ENCODE measurements around the gene DUOXA1.

Gene DUOXA1

GRCh38 chr15:45162771-45163507 is 33.3 kb upstream of the DUOXA1 start:
- no peak for TF ChIP-seq PATZ1 (CRISPR knock-in tag; IDR thresholded peaks at IDR 0.05; ENCODE audit: borderline replicate concordance)
- TF ChIP-seq ZNF565 (CRISPR knock-in tag; conservative IDR thresholded peaks at IDR 0.05; ENCODE audit: low read depth): no peak
- no peak for TF ChIP-seq CREB5 (CRISPR knock-in tag; IDR thresholded peaks at IDR 0.05; ENCODE audit: low read depth)
- no peak for TF ChIP-seq CSDC2 (CRISPR knock-in tag; IDR thresholded peaks at IDR 0.05)
- no peak for TF ChIP-seq GLIS3 (CRISPR knock-in tag; IDR thresholded peaks at IDR 0.05)
- TF ChIP-seq CSRNP3 (CRISPR knock-in tag; IDR thresholded peaks at IDR 0.05): no peak
- no peak for TF ChIP-seq SNAI2 (CRISPR knock-in tag; IDR thresholded peaks at IDR 0.05)
- TF ChIP-seq TCF4 (CRISPR knock-in tag; IDR thresholded peaks at IDR 0.05; ENCODE audit: borderline replicate concordance): no peak
- ATAC-seq: peak; percentile 88

GRCh38 chr15:45161666-45162065 is 32.0 kb upstream of the DUOXA1 start:
- no peak for ATAC-seq

More at GRCh38 chr15:45161666-45162065, 32.0 kb upstream of the DUOXA1 start:
- TF ChIP-seq ZC3H10 (CRISPR knock-in tag; IDR thresholded peaks at IDR 0.05) (no peak), CSRNP3 (CRISPR knock-in tag; IDR thresholded peaks at IDR 0.05) (no peak), PATZ1 (CRISPR knock-in tag; IDR thresholded peaks at IDR 0.05; ENCODE audit: borderline replicate concordance) (no peak), TSHZ2 (CRISPR knock-in tag; IDR thresholded peaks at IDR 0.05) (no peak)

Data from SK-N-SH treated with all-trans-retinoic acid at 6 μM for 48 hours (cell line).